DND-41 (cell line): ENCODE measurements around the gene PDE3B.
"Not testable (repeated sequence)": the region's sequence is repeated elsewhere in the genome, so short reads cannot be mapped to it uniquely, and the experiment has no call there.

Experiments
- ATAC-seq: fragments of 200-7000 bp; cut with Tn5 transposase; 3 replicates; pipeline ENCODE4 v1.9.1; 2021; ENCODE audit warnings: low read depth; ENCODE audit not compliant: insufficient read depth
- DNase-seq: peaks from one replicate; pipeline ENCODE4 v3.0.0-alpha.2; 2020
- H2AFZ ChIP-seq: 2 replicates; pipeline ENCODE4 v1.6.0; 2012; ENCODE audit warnings: low read depth, low read length
- H3K27ac ChIP-seq: 2 replicates; pipeline ENCODE4 v1.5.1; 2012; ENCODE audit warnings: low read length, inconsistent platforms
- H3K27me3 ChIP-seq: fragments of 200-600 bp; sonication (generic); 2 replicates; pipeline ENCODE4 v1.6.0; 2012; ENCODE audit warnings: low read length, mild to moderate bottlenecking, inconsistent platforms; ENCODE audit not compliant: insufficient read depth, poor library complexity
- H3K36me3 ChIP-seq: 2 replicates; pipeline ENCODE4 v1.5.1; 2012; ENCODE audit warnings: low read length, inconsistent platforms; ENCODE audit not compliant: insufficient read depth
- H3K4me1 ChIP-seq: 2 replicates; pipeline ENCODE4 v1.5.1; 2012; ENCODE audit warnings: mild to moderate bottlenecking, low read length; ENCODE audit not compliant: insufficient read depth
- H3K4me2 ChIP-seq: 2 replicates; pipeline ENCODE4 v1.6.0; 2012; ENCODE audit warnings: mild to moderate bottlenecking, moderate library complexity, low read length, inconsistent platforms; ENCODE audit not compliant: insufficient read depth
- H3K4me3 ChIP-seq, 2 experiments: fragments of 200-600 bp in 1 of 2; shearing (Covaris generic) in 1 of 2; 2 replicates each; pipeline ENCODE4 v1.5.1; 2012 to 2016; ENCODE audit warnings: inconsistent platforms in 2 of 2, low read length in 2 of 2, mild to moderate bottlenecking in 2 of 2, low read depth in 1 of 2, moderate library complexity in 1 of 2
- H3K79me2 ChIP-seq: 2 replicates; pipeline ENCODE4 v1.6.0; 2012; ENCODE audit warnings: low read length, inconsistent platforms; ENCODE audit not compliant: insufficient read depth
- H3K9ac ChIP-seq: 2 replicates; pipeline ENCODE4 v1.6.0; 2012; ENCODE audit warnings: low read depth, mild to moderate bottlenecking, inconsistent platforms, low read length, moderate library complexity
- H3K9me3 ChIP-seq: 2 replicates; pipeline ENCODE4 v1.5.1; 2012; ENCODE audit warnings: low read length, moderate library complexity, mild to moderate bottlenecking, inconsistent platforms; ENCODE audit not compliant: insufficient read depth, severe bottlenecking
- H4K20me1 ChIP-seq: 2 replicates; pipeline ENCODE4 v1.6.0; 2012; ENCODE audit warnings: low read length; ENCODE audit not compliant: insufficient read depth
- CTCF ChIP-seq: IDR thresholded peaks from 2 replicates; pipeline ENCODE4 v1.5.1; 2012; ENCODE audit warnings: borderline replicate concordance, low read length, moderate library complexity, mild to moderate bottlenecking; ENCODE audit not compliant: poor library complexity, severe bottlenecking; ENCODE audit errors: extremely low read depth
- EZH2 ChIP-seq: IDR thresholded peaks from 3 replicates; pipeline ENCODE4 v1.6.1; 2012; ENCODE audit warnings: borderline replicate concordance, low read depth, mild to moderate bottlenecking, moderate library complexity, low read length, inconsistent platforms; ENCODE audit not compliant: severe bottlenecking

Gene PDE3B

DNA sequence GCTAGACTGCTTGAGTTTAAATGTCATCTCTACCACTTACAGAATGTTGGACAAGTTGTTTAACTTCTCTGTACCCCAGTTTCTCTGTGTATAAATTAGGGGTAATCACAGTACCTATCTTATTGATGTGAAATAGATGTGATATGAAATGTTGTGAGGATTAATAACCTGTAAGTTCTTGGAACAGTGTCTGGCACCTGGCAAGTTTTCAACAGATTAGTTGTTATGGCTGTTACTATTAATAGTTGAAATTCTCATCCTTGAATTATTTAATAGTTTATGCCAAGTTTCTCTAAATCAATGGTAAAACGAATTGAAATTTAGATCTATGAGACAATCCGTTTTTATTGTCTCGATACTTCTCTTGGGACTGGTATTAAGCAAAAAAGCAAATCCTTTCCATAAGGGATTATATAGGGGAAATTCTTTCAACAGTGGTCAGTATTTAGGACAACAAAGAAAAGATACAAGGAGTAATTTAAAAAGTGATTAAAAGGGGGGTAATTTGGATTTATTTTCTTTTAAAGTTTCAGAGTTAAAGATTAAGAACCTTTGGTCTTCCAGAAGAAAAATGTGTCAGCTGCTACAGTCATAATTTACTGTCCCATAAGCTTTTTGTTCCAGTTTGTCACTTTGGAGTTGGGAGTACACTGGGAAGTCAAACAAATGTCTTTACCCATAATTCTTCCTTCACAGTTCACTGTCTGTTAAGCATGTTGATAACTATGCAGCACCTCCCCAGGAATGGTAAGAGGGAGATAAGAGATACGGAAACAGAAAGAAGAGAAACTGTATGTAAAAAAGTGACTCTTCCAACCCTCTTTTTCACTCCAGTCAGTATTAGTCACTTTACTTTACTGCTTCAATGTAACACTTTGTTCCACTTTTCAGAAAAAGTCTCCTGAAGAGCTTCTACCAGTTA, 13.2 kb downstream of the PDE3B start:
- no peak overlapping the region for H3K4me3 ChIP-seq
- no peaks in the 10 kb centered on the region for H3K4me1 ChIP-seq
- no peak overlapping the region for H3K9ac ChIP-seq
- H3K27ac ChIP-seq: no peak overlapping the region
- H4K20me1 ChIP-seq: no peaks in the 10 kb centered on the region; the same call in 1 of the 2 replicates
- TF ChIP-seq CTCF (no peak), EZH2 (no peak)
- DNase-seq (no peak), ATAC-seq (no peak)
- H2AFZ ChIP-seq: no peak overlapping the region
- H3K36me3 ChIP-seq: peaks cover 39% of the 10 kb centered on the region
- no peaks in the 10 kb centered on the region for H3K9me3 ChIP-seq
- H3K4me2 ChIP-seq: no peak overlapping the region
- H3K27me3 ChIP-seq: no peaks in the 10 kb centered on the region
- peaks cover 50% of the 10 kb centered on the region for H3K79me2 ChIP-seq

- Histone ChIP-seq H3K27me3 (no peaks in the 10 kb centered on the region), H3K9ac (no peak overlapping the region), H3K4me2 (no peak overlapping the region), H2AFZ (no peak overlapping the region), H3K27ac (no peak overlapping the region), H3K79me2 (peaks cover 39% of the 10 kb centered on the region), H4K20me1 (no peaks in the 10 kb centered on the region; the same call in 1 of the 2 replicates), H3K9me3 (no peaks in the 10 kb centered on the region), H3K36me3 (peaks cover 39% of the 10 kb centered on the region), H3K4me3 (no peak overlapping the region), H3K4me1 (no peaks in the 10 kb centered on the region)
- ATAC-seq (no peak), DNase-seq (no peak)
- TF ChIP-seq EZH2 (no peak), CTCF (no peak)
These were observed 14.2 kb downstream of the PDE3B start for GRCh38 chr11:14657841-14658240.

GRCh38 chr11:14664926-14665325, 21.3 kb downstream of the PDE3B start:
- not testable (repeated sequence) for H3K9ac ChIP-seq, H3K4me3 ChIP-seq, H3K27me3 ChIP-seq, H3K27ac ChIP-seq, H4K20me1 ChIP-seq, H3K4me2 ChIP-seq, H2AFZ ChIP-seq, H3K9me3 ChIP-seq, H3K79me2 ChIP-seq, H3K4me1 ChIP-seq, ATAC-seq, DNase-seq
- H3K36me3 ChIP-seq: peaks cover 18% of the 10 kb centered on the region

DNA sequence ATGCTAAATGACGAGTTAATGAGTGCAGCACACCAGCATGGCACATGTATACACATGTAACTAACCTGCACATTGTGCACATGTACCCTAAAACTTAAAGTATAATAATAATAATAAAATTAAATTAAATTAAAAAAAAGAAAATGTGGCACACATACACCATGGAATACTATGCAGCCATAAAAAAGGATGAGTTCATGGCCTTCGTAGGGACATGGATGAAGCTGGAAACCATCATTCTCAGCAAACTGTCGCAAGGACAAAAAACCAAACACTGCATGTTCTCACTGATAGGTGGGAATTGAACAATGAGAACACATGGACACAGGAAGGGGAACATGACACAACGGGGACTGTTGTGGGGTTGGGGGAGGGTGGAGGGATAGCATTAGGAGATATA, 23.7 kb downstream of the PDE3B start:
- not testable (repeated sequence) for H3K9me3 ChIP-seq, H3K4me1 ChIP-seq

More for the DNA sequence above, 23.7 kb downstream of the PDE3B start:
- H3K4me3 ChIP-seq, H3K4me2 ChIP-seq, H3K79me2 ChIP-seq, H4K20me1 ChIP-seq, DNase-seq, H3K9ac ChIP-seq, H3K36me3 ChIP-seq, H3K27ac ChIP-seq, H2AFZ ChIP-seq, H3K27me3 ChIP-seq, ATAC-seq: not testable (repeated sequence)
